Kidney (tissue), 14 donors: ENCODE measurements around the gene LMBR1L. TPM values are rescaled to one million over a fixed set of nuclear protein-coding genes. Genes with fewer than 3 reads are reported as not detected.

Experiments used
- DNase-seq, 5 donors: peaks; one replicate each; pipeline ENCODE4 v3.0.0-alpha.2; 2013 to 2020
- FAIRE-seq: peaks from 2 replicates; lab custom pipeline; 2012; peaks lifted over from hg19 to GRCh38; lab: Jason Lieb, UNC
- H3K27ac ChIP-seq, 2 donors: one replicate each; pipeline ENCODE4 v1.7.0; 2013; ENCODE audit warnings: low read depth in 2 of 2, low read length in 2 of 2, inconsistent platforms in 1 of 2
- H3K27me3 ChIP-seq: one replicate; pipeline ENCODE4 v1.7.1; 2013; ENCODE audit warnings: low read length, inconsistent platforms; ENCODE audit not compliant: control insufficient read depth, insufficient read depth
- H3K36me3 ChIP-seq, 3 donors: one replicate each; pipeline versions ENCODE4 v1.7.0 to v1.7.1; 2013; ENCODE audit warnings: low read length in 3 of 3, control low read depth in 1 of 3, inconsistent platforms in 1 of 3; ENCODE audit not compliant: insufficient read depth in 3 of 3, control insufficient read depth in 2 of 3
- H3K4me1 ChIP-seq, 3 donors: one replicate each; pipeline versions ENCODE4 v1.7.0 to v1.7.1; 2013; ENCODE audit warnings: low read length in 3 of 3, inconsistent platforms in 1 of 3, low read depth in 1 of 3; ENCODE audit not compliant: control insufficient read depth in 2 of 3, insufficient read depth in 2 of 3
- H3K4me3 ChIP-seq, 3 donors: one replicate each; pipeline versions ENCODE4 v1.7.0 to v1.8.1; 2013; ENCODE audit warnings: low read length in 3 of 3, control low read depth in 1 of 3, inconsistent platforms in 1 of 3
- H3K9ac ChIP-seq, 3 donors: one replicate each; pipeline versions ENCODE4 v1.7.0 to v1.7.1; 2013; ENCODE audit warnings: low read length in 3 of 3, control low read depth in 1 of 3, inconsistent platforms in 1 of 3
- H3K9me3 ChIP-seq, 3 donors: one replicate each; pipeline versions ENCODE4 v1.7.0 to v1.7.1; 2013; ENCODE audit warnings: low read length in 3 of 3, control low read depth in 1 of 3, inconsistent platforms in 1 of 3; ENCODE audit not compliant: control insufficient read depth in 2 of 3, insufficient read depth in 1 of 3
- intact Hi-C: fragments of 100-400 bp; cut with DNase I; formaldehyde crosslinking; loops from one replicate; pipeline ENCODE4 v1.11.1; 2022
- polyA plus RNA-seq: library from polyadenylated mRNA; stranded (reverse); fragments of 350-450 nt; fragmentation: Illumina TruSeq; extraction: RNeasy Lipid Tissue Mini Kit (QIAGEN cat#74804); gene quantifications from one replicate; pipeline ENCODE4 v1.2.3, GENCODE V29; 2014; ENCODE audit warnings: low read depth, low replicate concordance; ENCODE audit not compliant: insufficient read depth
- total RNA-seq: library from RNA; stranded (reverse); fragmentation: NEBNext Ultra II Directional; extraction: Animal tissue kit (Norgen Biotek cat#: 25700); gene quantifications from one replicate; pipeline ENCODE4 v1.2.1, GENCODE V29; 2021
- TF ChIP-seq, protein P1 (sequence below): IDR thresholded peaks from 3 replicates; pipeline ENCODE4 v1.5.1; 2012; ENCODE audit warnings: mild to moderate bottlenecking, moderate library complexity, borderline replicate concordance; ENCODE audit not compliant: insufficient read depth; ENCODE audit errors: extremely low read depth
- donor health status: control.
- donor health status: control.
- donor health status: control.
- donor health status: control.
- donor health status: control.
- donor health status: DM: yes; HTN: yes; CAD: no.
- donor health status: Normal renal cell carcinoma (clear cell type).

Gene LMBR1L
- total and polyA plus RNA-seq, 2 donors from 2014 or later, result 21.2 to 64.8 TPM

DNA sequence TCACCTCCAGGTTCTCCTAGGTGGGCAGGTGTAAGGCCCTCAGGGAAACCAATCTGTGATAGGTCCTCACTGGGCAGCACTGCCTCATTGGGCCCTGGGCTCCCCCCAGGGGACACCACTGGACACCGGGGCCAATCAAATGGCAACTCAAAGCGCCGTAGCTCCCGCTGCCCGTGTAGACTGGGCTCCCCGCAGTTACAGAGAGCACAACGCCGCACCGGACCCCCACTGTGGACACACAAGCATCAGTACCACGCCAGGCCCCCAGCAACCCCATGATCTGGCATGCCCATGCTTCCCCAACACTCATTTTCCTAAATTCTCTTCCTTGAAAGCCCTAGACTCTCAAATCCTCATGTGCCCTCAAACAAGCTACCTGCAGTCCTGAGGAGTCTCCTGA is 56.1 kb downstream of the LMBR1L start:
- intact Hi-C loops, result no loop called here
- DNase-seq (peak in 1 of 5 donors; percentile 73), FAIRE-seq (no peak)
- peaks cover 3 to 36% (median 28%) of the 10 kb centered on the region in 3 donors for H3K4me1 ChIP-seq
- H3K27me3 ChIP-seq, result no peaks in the 10 kb centered on the region
- TF ChIP-seq, protein P1, sequence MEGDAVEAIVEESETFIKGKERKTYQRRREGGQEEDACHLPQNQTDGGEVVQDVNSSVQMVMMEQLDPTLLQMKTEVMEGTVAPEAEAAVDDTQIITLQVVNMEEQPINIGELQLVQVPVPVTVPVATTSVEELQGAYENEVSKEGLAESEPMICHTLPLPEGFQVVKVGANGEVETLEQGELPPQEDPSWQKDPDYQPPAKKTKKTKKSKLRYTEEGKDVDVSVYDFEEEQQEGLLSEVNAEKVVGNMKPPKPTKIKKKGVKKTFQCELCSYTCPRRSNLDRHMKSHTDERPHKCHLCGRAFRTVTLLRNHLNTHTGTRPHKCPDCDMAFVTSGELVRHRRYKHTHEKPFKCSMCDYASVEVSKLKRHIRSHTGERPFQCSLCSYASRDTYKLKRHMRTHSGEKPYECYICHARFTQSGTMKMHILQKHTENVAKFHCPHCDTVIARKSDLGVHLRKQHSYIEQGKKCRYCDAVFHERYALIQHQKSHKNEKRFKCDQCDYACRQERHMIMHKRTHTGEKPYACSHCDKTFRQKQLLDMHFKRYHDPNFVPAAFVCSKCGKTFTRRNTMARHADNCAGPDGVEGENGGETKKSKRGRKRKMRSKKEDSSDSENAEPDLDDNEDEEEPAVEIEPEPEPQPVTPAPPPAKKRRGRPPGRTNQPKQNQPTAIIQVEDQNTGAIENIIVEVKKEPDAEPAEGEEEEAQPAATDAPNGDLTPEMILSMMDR, result no peak
- no peak overlapping the region for H3K4me3 ChIP-seq
- no peak overlapping the region for H3K9ac ChIP-seq
- H3K27ac ChIP-seq, result no peak overlapping the region
- no peaks in the 10 kb centered on the region for H3K9me3 ChIP-seq
- peaks cover 0 to 39% (median 32%) of the 10 kb centered on the region in 3 donors for H3K36me3 ChIP-seq

DNA sequence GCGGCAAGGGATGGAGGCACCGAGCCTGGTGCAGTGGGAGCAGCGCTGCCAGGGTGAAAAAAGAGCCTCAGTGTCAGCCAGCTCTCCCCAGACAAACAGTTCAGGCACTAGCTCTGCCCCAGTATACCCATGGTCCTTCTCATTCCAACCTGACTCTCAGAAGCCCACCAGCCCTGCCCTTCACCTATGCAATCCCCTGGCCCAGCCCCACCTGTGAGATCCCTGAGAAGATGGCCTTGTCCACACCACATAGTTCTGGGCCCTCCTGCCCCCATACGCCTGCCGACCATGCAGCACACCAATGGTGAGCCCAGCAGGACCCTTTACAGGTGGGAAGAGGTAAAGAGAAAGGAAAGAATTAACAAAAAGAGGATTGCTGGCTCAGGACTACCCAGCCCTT is 56.6 kb downstream of the LMBR1L start:
- peaks cover 4 to 43% (median 36%) of the 10 kb centered on the region in 3 donors for H3K36me3 ChIP-seq
- H3K27ac ChIP-seq, result no peak overlapping the region
- FAIRE-seq, result no peak

DNA sequence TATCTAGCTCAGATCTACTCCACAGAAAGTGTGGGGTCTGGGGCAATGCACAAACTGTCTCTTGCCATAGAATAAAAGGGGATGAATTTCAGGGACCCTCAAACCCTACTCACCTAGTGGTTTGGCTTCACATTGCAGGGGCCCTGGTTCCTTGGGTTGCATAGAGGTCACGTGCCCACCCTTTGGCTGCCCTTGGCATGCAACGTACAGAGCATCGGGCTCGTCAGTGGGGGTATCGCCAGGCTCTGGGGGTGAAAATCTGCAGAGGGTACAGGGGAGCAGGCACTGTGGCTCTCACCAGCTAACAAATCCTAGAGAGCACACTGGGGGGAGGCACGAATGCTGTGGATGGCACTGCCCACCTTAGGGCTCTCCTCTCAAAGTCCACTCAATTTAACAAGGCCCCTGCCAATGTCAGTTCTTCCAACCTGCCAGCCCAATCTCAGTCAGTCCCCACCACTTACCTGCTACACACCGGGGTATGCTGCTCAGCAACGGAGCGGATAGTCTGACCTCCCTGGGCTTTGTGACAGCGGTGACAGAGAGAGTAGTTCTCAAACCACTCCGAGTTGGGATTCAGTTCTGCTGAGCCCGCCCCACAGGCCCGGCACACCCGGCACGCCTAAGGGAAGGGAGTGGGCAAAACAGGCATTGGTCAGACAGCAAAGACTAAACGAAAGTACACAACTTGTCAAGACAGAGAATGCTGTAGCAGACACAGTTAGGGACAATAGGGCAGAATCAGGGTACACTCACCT is 58.0 kb downstream of the LMBR1L start:
- Histone ChIP-seq H3K9ac (no peak overlapping the region), H3K9me3 (no peaks in the 10 kb centered on the region), H3K27ac (no peak overlapping the region), H3K27me3 (no peaks in the 10 kb centered on the region), H3K4me1 (peaks cover 3 to 21% (median 16%) of the 10 kb centered on the region in 3 donors), H3K4me3 (no peak overlapping the region), H3K36me3 (peaks cover 9 to 58% (median 51%) of the 10 kb centered on the region in 3 donors)
- intact Hi-C loops, result no loop called here
- DNase-seq (peak in 1 of 5 donors; percentile 37), FAIRE-seq (no peak)
- TF ChIP-seq, protein P1, result no peak

More for the DNA sequence above, 56.6 kb downstream of the LMBR1L start:
- intact Hi-C loops, result no loop called here
- peaks cover 3 to 36% (median 28%) of the 10 kb centered on the region in 3 donors for H3K4me1 ChIP-seq
- H3K4me3 ChIP-seq, result no peak overlapping the region
- DNase-seq, result peak in 1 of 5 donors; percentile 45
- TF ChIP-seq, protein P1, result no peak
- H3K9me3 ChIP-seq, result no peaks in the 10 kb centered on the region
- H3K27me3 ChIP-seq, result no peaks in the 10 kb centered on the region
- no peak overlapping the region for H3K9ac ChIP-seq
